ENCODE data around the gene SLC22A15. TPM values are rescaled to one million over a fixed set of nuclear protein-coding genes. Genes with fewer than 3 reads are reported as not detected.

Gene SLC22A15
- polyA plus RNA-seq, 2 of the 4 experiments (the other 2 are of a cell fraction), result 0.81 to 2.5 TPM

- no peak overlapping the region for H3K4me2 ChIP-seq
- no peak for TF ChIP-seq FOSL2 (IDR thresholded peaks at IDR 0.05)
- no peak for TF ChIP-seq FOSL2 (CRISPR knock-in tag; IDR thresholded peaks at IDR 0.05)
- TF ChIP-seq ZNF302 (CRISPR knock-in tag; IDR thresholded peaks at IDR 0.05), result no peak
- TF ChIP-seq, protein P1, sequence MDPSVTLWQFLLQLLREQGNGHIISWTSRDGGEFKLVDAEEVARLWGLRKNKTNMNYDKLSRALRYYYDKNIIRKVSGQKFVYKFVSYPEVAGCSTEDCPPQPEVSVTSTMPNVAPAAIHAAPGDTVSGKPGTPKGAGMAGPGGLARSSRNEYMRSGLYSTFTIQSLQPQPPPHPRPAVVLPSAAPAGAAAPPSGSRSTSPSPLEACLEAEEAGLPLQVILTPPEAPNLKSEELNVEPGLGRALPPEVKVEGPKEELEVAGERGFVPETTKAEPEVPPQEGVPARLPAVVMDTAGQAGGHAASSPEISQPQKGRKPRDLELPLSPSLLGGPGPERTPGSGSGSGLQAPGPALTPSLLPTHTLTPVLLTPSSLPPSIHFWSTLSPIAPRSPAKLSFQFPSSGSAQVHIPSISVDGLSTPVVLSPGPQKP (IDR thresholded peaks at IDR 0.05; ENCODE audit: low read depth, low read length), result no peak
- no peak for TF ChIP-seq POLR2AphosphoS2 (conservative IDR thresholded peaks at IDR 0.05; ENCODE audit: low read length)
- no peak overlapping the region for H3K4me3 ChIP-seq
- ATAC-seq (no peak), FAIRE-seq (no peak), DNase-seq (ENCODE audit: low read depth in 1 of 2, low spot score in 1 of 2) (no peak)
- H3K27ac ChIP-seq, result no peak overlapping the region
- ChIA-PET POLR2A (no interaction called here), CTCF (interaction anchor here (1.2 to 2.0 kb wide), 3 partner anchors 32 to 392 kb away, joined by 3 to 6 read pairs (median 4); no protein-coding TSS in a partner anchor)
- H3K4me1 ChIP-seq, result peaks cover 23% of the 10 kb centered on the region
- 90% methylated on average over 4 of the region's 4 CpGs for WGBS (ENCODE audit: missing lambda C conversion rate)
- no peaks in the 10 kb centered on the region for H3K9me3 ChIP-seq
Measured at GRCh38 chr1:116106646-116107045, 130.3 kb downstream of the SLC22A15 start.

GRCh38 chr1:116107371-116107770 lies 131.1 kb downstream of the SLC22A15 start:
- H3K4me2 ChIP-seq, result no peak overlapping the region
- no peak overlapping the region for H3K4me3 ChIP-seq
- 72% methylated on average over 4 of the region's 4 CpGs for WGBS (ENCODE audit: missing lambda C conversion rate)
- no peak for DNase-seq (ENCODE audit: low read depth in 1 of 2, low spot score in 1 of 2)
- FAIRE-seq, result no peak
- ChIA-PET POLR2A (no interaction called here), CTCF (interaction anchor here (1.2 to 2.0 kb wide), 3 partner anchors 32 to 392 kb away, joined by 3 to 6 read pairs (median 5); no protein-coding TSS in a partner anchor)
- no peak for ATAC-seq
- H3K9me3 ChIP-seq, result no peaks in the 10 kb centered on the region
- peaks cover 28% of the 10 kb centered on the region for H3K4me1 ChIP-seq
- TF ChIP-seq RCOR1 (IDR thresholded peaks at IDR 0.05; ENCODE audit: low read depth, low read length), result no peak
- no peak for TF ChIP-seq MAX (IDR thresholded peaks at IDR 0.05)
- TF ChIP-seq HEYL (CRISPR knock-in tag; IDR thresholded peaks at IDR 0.05), result no peak
- TF ChIP-seq EHMT2 (IDR thresholded peaks at IDR 0.05; ENCODE audit: low read depth), result no peak
- TF ChIP-seq RFX5 (IDR thresholded peaks at IDR 0.05), result no peak
- no peak for TF ChIP-seq HMGXB4 (CRISPR knock-in tag; IDR thresholded peaks at IDR 0.05; ENCODE audit: borderline replicate concordance)
- no peak overlapping the region for H3K27ac ChIP-seq

DNA sequence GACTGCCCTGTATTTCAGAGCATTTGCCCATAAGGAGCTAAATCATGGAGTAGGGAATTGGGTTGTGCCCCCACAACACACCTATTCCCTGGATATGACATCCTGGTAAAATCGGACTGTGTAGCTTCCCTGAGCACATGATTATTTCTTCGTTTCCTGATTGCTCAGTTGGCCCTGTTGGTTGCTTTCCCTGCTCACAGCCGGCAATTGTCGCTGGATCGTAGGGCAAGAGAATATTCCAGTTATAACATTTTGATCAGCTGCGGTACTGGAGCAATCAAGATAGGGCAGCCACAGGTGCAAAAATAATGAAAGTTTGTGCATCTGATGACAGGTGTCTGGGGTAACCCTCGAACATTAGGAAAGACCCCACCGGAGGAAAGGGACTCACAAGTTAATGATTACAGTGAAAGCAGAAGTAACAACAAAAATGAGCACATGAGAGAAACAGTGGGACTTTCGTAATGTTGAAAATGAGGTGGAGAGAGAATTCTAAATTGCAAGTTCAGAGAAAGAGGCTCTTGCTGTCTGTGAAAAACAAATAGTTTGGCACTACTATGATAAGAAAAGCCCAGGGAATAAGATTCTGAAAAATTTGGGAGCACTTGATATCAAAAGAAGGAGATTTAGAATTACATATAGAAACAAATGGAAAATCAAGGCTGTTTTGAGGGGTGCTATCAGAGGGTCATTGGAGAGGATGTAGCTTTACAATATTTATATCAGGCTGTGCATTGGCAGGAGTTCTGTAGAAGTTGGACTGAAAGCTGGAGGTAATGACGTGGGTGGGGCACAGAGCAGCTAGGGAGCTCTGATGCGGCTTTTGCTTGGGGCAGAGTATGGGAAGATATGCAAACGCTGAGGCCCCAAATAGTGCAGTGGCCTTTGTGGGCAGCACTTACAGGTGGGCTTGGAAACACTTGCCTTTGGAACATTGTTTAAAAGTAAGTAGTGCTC lies 134.5 kb downstream of the SLC22A15 start, which contains the start of gene MAB21L3:
Gene MAB21L3 (plus strand): TSS at position 833 of the 957 bp plus-strand sequence. CDS start 1,217 bp downstream, outside the sequence.
- ChIA-PET POLR2A (no interaction called here), CTCF (interaction anchor here (0.6 to 1.5 kb wide), 2 partner anchors 28 to 58 kb away, joined by 4 to 11 read pairs; no protein-coding TSS in a partner anchor)
- ATAC-seq, result peak; percentile 52 to 66; a peak in 4 of 6 replicates
- WGBS (ENCODE audit: missing lambda C conversion rate), result 61% methylated on average over 11 of the region's 12 CpGs
- FAIRE-seq, result no peak
- DNase-seq (ENCODE audit: low read depth in 1 of 2, low spot score in 1 of 2), result no peak
- H3K4me1 ChIP-seq, result peaks cover 28% of the 10 kb centered on the region
- TF ChIP-seq, protein P2, sequence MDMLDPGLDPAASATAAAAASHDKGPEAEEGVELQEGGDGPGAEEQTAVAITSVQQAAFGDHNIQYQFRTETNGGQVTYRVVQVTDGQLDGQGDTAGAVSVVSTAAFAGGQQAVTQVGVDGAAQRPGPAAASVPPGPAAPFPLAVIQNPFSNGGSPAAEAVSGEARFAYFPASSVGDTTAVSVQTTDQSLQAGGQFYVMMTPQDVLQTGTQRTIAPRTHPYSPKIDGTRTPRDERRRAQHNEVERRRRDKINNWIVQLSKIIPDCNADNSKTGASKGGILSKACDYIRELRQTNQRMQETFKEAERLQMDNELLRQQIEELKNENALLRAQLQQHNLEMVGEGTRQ (IDR thresholded peaks at IDR 0.05), result no peak
- TF ChIP-seq MYC (IDR thresholded peaks at IDR 0.05; ENCODE audit: borderline replicate concordance, low read length) (no peak), FOSB (CRISPR knock-in tag; IDR thresholded peaks at IDR 0.05) (no peak), MAZ (IDR thresholded peaks at IDR 0.05; ENCODE audit: borderline replicate concordance, low read depth, low read length) (no peak), RARB (CRISPR knock-in tag; IDR thresholded peaks at IDR 0.05) (no peak), GATA3 (IDR thresholded peaks at IDR 0.05; ENCODE audit: borderline replicate concordance) (no peak), MAFK (IDR thresholded peaks at IDR 0.05; ENCODE audit: partially characterized antibody) (no peak), ATOH8 (CRISPR knock-in tag; IDR thresholded peaks at IDR 0.05; ENCODE audit: low read depth) (no peak), KDM5A (IDR thresholded peaks at IDR 0.05) (no peak), RFX5 (IDR thresholded peaks at IDR 0.05) (no peak), HDAC2 (IDR thresholded peaks at IDR 0.05) (no peak), EHF (CRISPR knock-in tag; IDR thresholded peaks at IDR 0.05) (no peak)
- H3K9me3 ChIP-seq, result no peaks in the 10 kb centered on the region
- H3K27ac ChIP-seq, result peak within 1 kb of the TSS; percentile 72 to 82
- peak within 1 kb of the TSS; percentile 82 for H3K4me2 ChIP-seq
- no peak within 1 kb of the TSS; the same call in 2 of the 3 replicates for H3K4me3 ChIP-seq

All from A549 (cell line).